Panc1 (cell line): ENCODE measurements around the gene ADAM33. TPM values are rescaled to one million over a fixed set of nuclear protein-coding genes. Genes with fewer than 3 reads are reported as not detected.

ENCODE experiments used
- ATAC-seq: fragments of 200-7000 bp; cut with Tn5 transposase; 2 replicates; pipeline ENCODE4 v1.9.1; 2020; ENCODE audit warnings: mild to moderate bottlenecking, moderate library complexity
- BruUV-seq: library from RNA; stranded (reverse); fragments of 400-500 nt; replicated peaks from 2 replicates; lab custom pipeline; 2021; lab: Mats Ljungman, UMichigan
- CTCF ChIA-PET: fragments of 300-600 bp; sonication (Branson Sonifier 250); formaldehyde crosslinking; loops from one replicate; lab custom pipeline; 2022; ENCODE audit warnings: antibody characterized with exemption; lab: Charles Lee
- POLR2A ChIA-PET: fragments of 300-600 bp; sonication (Branson Sonifier 250); formaldehyde crosslinking; loops from one replicate; lab custom pipeline; 2022; ENCODE audit warnings: antibody characterized with exemption; lab: Charles Lee
- DNase-seq: peaks from one replicate; pipeline ENCODE4 v3.0.0-alpha.2; 2010; ENCODE audit warnings: low read depth, low spot score
- H3K27ac ChIP-seq: 2 replicates; pipeline ENCODE4 v1.5.1; 2011; ENCODE audit warnings: mild to moderate bottlenecking, low read length, inconsistent platforms
- H3K27me3 ChIP-seq: fragments of 200-500 bp; sonication (Bioruptor generic); 2 replicates; pipeline ENCODE4 v1.6.0; 2014; ENCODE audit warnings: low read length, inconsistent platforms; ENCODE audit not compliant: control insufficient read depth, insufficient read depth
- H3K36me3 ChIP-seq: fragments of 200-500 bp; sonication (Bioruptor generic); 2 replicates; pipeline ENCODE4 v1.5.1; 2014; ENCODE audit warnings: inconsistent platforms, mild to moderate bottlenecking, low read length, moderate library complexity; ENCODE audit not compliant: control insufficient read depth, insufficient read depth
- H3K4me1 ChIP-seq: 2 replicates; pipeline ENCODE4 v1.5.1; 2011; ENCODE audit warnings: inconsistent platforms, mild to moderate bottlenecking, low read length, moderate library complexity; ENCODE audit not compliant: control insufficient read depth, insufficient read depth
- H3K4me3 ChIP-seq, 2 experiments: 2 replicates each; pipeline ENCODE4 v1.5.1; 2011 to 2012; ENCODE audit warnings: low read depth in 2 of 2, low read length in 2 of 2, mild to moderate bottlenecking in 2 of 2, inconsistent platforms in 1 of 2, moderate library complexity in 1 of 2
- H3K9me3 ChIP-seq: fragments of 200-500 bp; sonication (Bioruptor generic); 2 replicates; pipeline ENCODE4 v1.5.1; 2014; ENCODE audit warnings: low read depth, mild to moderate bottlenecking, inconsistent platforms, low read length, moderate library complexity; ENCODE audit not compliant: control insufficient read depth, insufficient read depth
- POLR2AphosphoS5 ChIP-seq: IDR thresholded peaks from 2 replicates; pipeline ENCODE4 v1.6.1; 2012; ENCODE audit warnings: mild to moderate bottlenecking, low read depth, low read length, moderate library complexity
- SIN3A ChIP-seq: IDR thresholded peaks from 2 replicates; pipeline ENCODE4 v1.6.1; 2012; ENCODE audit warnings: low read depth, mild to moderate bottlenecking, low read length, moderate library complexity, borderline replicate concordance; ENCODE audit not compliant: insufficient read depth
- TCF7L2 ChIP-seq: IDR thresholded peaks from 2 replicates; pipeline ENCODE4 v1.6.1; 2011; ENCODE audit warnings: mild to moderate bottlenecking, low read depth, low read length, inconsistent platforms
- in situ Hi-C: cut with HindIII; loops from 2 replicates; pipeline ENCODE4 v1.10.0; 2016; ENCODE audit warnings: low sequenced_read_pairs, low pct_unique_long_range_greater_than_20kb
- intact Hi-C: fragments of 100-400 bp; cut with micrococcal nuclease; formaldehyde crosslinking; loops from one replicate; pipeline ENCODE4 v1.10.0; 2022; ENCODE audit not compliant: unreplicated experiment
- total RNA-seq: library from RNA; stranded (reverse); gene quantifications from one replicate; pipeline ENCODE4 v1.2.1, GENCODE V29; 2021; ENCODE audit not compliant: unreplicated experiment
- TF ChIP-seq, protein P1 (sequence below): fragments of 450-650 bp; IDR thresholded peaks from 2 replicates; pipeline ENCODE4 v1.5.1; 2017; ENCODE audit warnings: mild to moderate bottlenecking
- TF ChIP-seq, protein P2 (sequence below), 2 experiments: IDR thresholded peaks; 2 replicates each; pipeline ENCODE4 v1.6.1; 2011 to 2012; ENCODE audit warnings: low read depth in 2 of 2, control low read depth in 1 of 2, low read length in 1 of 2, mild to moderate bottlenecking in 1 of 2, moderate library complexity in 1 of 2; ENCODE audit not compliant: insufficient read depth in 1 of 2

The ADAM33 gene
- total RNA-seq, 1 experiment from 2014 or later, result 0.62 TPM

DNA sequence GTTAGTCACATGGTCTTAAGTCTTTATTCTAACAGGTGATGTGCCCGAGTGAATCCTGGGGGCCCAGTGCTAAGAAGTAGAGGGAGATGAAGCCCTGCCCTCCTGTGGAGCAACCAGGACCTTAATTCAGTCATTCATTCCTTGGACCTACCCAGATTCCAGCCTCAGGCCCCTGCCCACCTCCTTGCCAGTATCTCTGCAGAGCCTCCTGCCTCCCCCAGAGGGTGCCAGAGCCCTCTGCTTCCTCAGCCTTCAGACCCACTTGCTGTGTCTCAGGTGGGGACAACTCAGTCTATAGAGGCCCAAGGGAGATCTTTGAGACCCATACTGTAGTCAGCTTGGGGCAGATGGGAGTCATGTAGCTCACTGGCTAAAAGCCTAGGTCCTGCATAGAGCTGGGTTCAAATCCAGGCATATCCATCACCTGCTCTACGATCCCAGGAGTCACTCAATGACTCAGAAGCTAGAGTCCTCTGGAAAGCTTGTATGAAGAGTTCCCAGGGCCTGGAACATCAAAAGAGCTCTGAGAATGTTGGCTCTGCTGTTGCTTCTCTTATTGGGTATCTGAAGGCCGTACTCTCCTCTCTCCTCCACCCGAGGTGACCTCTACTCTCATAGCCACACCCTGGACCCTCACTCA lies 34.5 kb upstream of the ADAM33 start:
- no peak overlapping the region for H3K27ac ChIP-seq
- intact Hi-C loops, result no loop called here
- POLR2A ChIA-PET, result interaction anchor here (0.5 kb wide), 1 partner anchor 127 kb away, joined by 6 read pairs; no protein-coding TSS in a partner anchor
- no peaks in the 10 kb centered on the region for H3K27me3 ChIP-seq
- no peaks in the 10 kb centered on the region for H3K4me1 ChIP-seq
- BruUV-seq, result no TSS peak
- ATAC-seq (peak; percentile 92), DNase-seq (no peak)
- no peaks in the 10 kb centered on the region for H3K9me3 ChIP-seq
- CTCF ChIA-PET, result interaction anchor here (0.5 to 1.5 kb wide), 10 partner anchors 9 to 284 kb away, joined by 3 to 10 read pairs (median 4); partner anchors contain the start of gene SPEF1
- in situ Hi-C loops, result no loop called here
- H3K36me3 ChIP-seq, result no peaks in the 10 kb centered on the region
- H3K4me3 ChIP-seq, result no peak overlapping the region
- TF ChIP-seq POLR2AphosphoS5 (no peak), TCF7L2 (no peak), SIN3A (no peak)
- TF ChIP-seq, protein P1, sequence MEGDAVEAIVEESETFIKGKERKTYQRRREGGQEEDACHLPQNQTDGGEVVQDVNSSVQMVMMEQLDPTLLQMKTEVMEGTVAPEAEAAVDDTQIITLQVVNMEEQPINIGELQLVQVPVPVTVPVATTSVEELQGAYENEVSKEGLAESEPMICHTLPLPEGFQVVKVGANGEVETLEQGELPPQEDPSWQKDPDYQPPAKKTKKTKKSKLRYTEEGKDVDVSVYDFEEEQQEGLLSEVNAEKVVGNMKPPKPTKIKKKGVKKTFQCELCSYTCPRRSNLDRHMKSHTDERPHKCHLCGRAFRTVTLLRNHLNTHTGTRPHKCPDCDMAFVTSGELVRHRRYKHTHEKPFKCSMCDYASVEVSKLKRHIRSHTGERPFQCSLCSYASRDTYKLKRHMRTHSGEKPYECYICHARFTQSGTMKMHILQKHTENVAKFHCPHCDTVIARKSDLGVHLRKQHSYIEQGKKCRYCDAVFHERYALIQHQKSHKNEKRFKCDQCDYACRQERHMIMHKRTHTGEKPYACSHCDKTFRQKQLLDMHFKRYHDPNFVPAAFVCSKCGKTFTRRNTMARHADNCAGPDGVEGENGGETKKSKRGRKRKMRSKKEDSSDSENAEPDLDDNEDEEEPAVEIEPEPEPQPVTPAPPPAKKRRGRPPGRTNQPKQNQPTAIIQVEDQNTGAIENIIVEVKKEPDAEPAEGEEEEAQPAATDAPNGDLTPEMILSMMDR, result peak; percentile 90
- TF ChIP-seq, protein P2, sequence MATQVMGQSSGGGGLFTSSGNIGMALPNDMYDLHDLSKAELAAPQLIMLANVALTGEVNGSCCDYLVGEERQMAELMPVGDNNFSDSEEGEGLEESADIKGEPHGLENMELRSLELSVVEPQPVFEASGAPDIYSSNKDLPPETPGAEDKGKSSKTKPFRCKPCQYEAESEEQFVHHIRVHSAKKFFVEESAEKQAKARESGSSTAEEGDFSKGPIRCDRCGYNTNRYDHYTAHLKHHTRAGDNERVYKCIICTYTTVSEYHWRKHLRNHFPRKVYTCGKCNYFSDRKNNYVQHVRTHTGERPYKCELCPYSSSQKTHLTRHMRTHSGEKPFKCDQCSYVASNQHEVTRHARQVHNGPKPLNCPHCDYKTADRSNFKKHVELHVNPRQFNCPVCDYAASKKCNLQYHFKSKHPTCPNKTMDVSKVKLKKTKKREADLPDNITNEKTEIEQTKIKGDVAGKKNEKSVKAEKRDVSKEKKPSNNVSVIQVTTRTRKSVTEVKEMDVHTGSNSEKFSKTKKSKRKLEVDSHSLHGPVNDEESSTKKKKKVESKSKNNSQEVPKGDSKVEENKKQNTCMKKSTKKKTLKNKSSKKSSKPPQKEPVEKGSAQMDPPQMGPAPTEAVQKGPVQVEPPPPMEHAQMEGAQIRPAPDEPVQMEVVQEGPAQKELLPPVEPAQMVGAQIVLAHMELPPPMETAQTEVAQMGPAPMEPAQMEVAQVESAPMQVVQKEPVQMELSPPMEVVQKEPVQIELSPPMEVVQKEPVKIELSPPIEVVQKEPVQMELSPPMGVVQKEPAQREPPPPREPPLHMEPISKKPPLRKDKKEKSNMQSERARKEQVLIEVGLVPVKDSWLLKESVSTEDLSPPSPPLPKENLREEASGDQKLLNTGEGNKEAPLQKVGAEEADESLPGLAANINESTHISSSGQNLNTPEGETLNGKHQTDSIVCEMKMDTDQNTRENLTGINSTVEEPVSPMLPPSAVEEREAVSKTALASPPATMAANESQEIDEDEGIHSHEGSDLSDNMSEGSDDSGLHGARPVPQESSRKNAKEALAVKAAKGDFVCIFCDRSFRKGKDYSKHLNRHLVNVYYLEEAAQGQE (IDR thresholded peaks at IDR 0.05; ENCODE audit: insufficient read depth in 1 of 2, low read depth in 2 of 2, low read length in 1 of 2), result no peak

DNA sequence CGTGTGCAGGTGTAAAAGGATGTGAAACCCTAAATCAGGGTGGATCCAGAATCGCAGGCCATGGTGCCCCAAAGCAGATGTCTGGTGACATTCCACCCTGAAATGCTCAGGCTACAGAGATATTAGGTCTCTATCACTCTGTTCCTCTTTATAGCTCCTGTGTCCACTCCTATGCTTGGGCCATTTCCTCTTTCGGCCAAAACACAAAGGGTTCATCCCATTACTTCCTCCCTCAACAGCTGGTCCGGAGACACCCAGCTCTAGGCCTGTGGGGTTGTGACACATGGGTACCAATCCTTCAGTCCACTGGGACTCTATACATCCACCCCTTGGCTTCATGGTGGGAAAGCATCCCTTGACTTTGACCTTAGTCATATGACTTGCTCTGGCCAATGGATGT lies 32.3 kb upstream of the ADAM33 start:
- CTCF ChIA-PET, result no interaction called here
- ATAC-seq, result no peak
- intact Hi-C loops, result no loop called here
- Histone ChIP-seq H3K9me3 (no peaks in the 10 kb centered on the region), H3K4me1 (no peaks in the 10 kb centered on the region), H3K36me3 (no peaks in the 10 kb centered on the region), H3K4me3 (no peak overlapping the region), H3K27ac (no peak overlapping the region), H3K27me3 (no peaks in the 10 kb centered on the region)
- no peak for TF ChIP-seq TCF7L2
- no peak for TF ChIP-seq SIN3A
- TF ChIP-seq, protein P2 (IDR thresholded peaks at IDR 0.05; ENCODE audit: insufficient read depth in 1 of 2, low read depth in 2 of 2, low read length in 1 of 2), result no peak
- TF ChIP-seq, protein P1, result no peak
- TF ChIP-seq POLR2AphosphoS5, result no peak
- in situ Hi-C loops, result no loop called here
- no TSS peak for BruUV-seq
- DNase-seq, result no peak
- POLR2A ChIA-PET, result no interaction called here
